ENCODE results near the gene COTL1.

Gene COTL1

GRCh38 chr16:84529607-84530006 is 88.3 kb downstream of the COTL1 start:
- Histone ChIP-seq H3K4me3 (ENCODE audit: low read length) (no peak overlapping the region), H3K4me1 (ENCODE audit: low read length) (no peaks in the 10 kb centered on the region), H3K9me3 (replicated peaks; ENCODE audit: insufficient read depth, low read length) (no peaks in the 10 kb centered on the region), H3K9ac (ENCODE audit: low read length) (no peak overlapping the region), H3K4me2 (ENCODE audit: low read depth, low read length) (no peak overlapping the region), H3K9me2 (replicated peaks; ENCODE audit: insufficient read depth, low read length) (no peaks in the 10 kb centered on the region), H3K27ac (ENCODE audit: low read length) (no peak overlapping the region), H2AFZ (ENCODE audit: low read length) (no peak overlapping the region), H3F3A (ENCODE audit: insufficient read depth, low read length) (no peaks in the 10 kb centered on the region), H3K79me2 (ENCODE audit: low read length) (no peaks in the 10 kb centered on the region), H4K20me1 (ENCODE audit: insufficient read depth, low read length) (no peaks in the 10 kb centered on the region), H3K27me3 (replicated peaks; ENCODE audit: insufficient read depth, low read length) (no peaks in the 10 kb centered on the region), H3K36me3 (replicated peaks; ENCODE audit: insufficient read depth, low read length) (no peaks in the 10 kb centered on the region)
- no peak for DNase-seq
- TF ChIP-seq EZH2 (optimal IDR thresholded peaks at IDR 0.05; ENCODE audit: low read depth, low read length) (no peak), EZH2phosphoT487 (IDR thresholded peaks at IDR 0.05; ENCODE audit: low read length) (no peak)
- TF ChIP-seq, protein P1, sequence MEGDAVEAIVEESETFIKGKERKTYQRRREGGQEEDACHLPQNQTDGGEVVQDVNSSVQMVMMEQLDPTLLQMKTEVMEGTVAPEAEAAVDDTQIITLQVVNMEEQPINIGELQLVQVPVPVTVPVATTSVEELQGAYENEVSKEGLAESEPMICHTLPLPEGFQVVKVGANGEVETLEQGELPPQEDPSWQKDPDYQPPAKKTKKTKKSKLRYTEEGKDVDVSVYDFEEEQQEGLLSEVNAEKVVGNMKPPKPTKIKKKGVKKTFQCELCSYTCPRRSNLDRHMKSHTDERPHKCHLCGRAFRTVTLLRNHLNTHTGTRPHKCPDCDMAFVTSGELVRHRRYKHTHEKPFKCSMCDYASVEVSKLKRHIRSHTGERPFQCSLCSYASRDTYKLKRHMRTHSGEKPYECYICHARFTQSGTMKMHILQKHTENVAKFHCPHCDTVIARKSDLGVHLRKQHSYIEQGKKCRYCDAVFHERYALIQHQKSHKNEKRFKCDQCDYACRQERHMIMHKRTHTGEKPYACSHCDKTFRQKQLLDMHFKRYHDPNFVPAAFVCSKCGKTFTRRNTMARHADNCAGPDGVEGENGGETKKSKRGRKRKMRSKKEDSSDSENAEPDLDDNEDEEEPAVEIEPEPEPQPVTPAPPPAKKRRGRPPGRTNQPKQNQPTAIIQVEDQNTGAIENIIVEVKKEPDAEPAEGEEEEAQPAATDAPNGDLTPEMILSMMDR (IDR thresholded peaks at IDR 0.05; ENCODE audit: low read length) = no peak

DNA sequence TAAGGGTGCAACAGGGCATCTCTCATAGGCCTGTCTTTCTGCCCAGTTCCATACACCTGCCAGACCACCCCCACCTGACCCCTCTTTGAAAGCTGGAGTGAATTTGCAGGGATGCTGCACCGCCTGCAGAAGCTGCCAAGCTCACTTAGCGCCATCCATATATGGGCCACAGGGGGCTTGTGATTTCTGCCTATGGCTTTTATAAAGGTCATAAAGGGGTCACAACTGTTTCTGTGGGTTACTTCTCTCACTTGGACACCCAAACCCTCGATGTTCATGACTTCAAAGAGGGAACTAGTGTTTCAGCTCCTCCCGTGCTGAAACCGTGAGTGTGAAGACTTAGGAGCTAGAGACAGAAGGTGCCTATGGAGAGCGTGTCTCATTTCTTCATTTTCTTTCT is 89.6 kb downstream of the COTL1 start:
- Histone ChIP-seq H3K36me3 (replicated peaks; ENCODE audit: insufficient read depth, low read length) (no peaks in the 10 kb centered on the region), H3K9me3 (replicated peaks; ENCODE audit: insufficient read depth, low read length) (no peaks in the 10 kb centered on the region), H3K9ac (ENCODE audit: low read length) (no peak overlapping the region), H3K27me3 (replicated peaks; ENCODE audit: insufficient read depth, low read length) (no peaks in the 10 kb centered on the region), H3K4me2 (ENCODE audit: low read depth, low read length) (no peak overlapping the region), H3K4me3 (ENCODE audit: low read length) (no peak overlapping the region), H3K27ac (ENCODE audit: low read length) (no peak overlapping the region), H2AFZ (ENCODE audit: low read length) (no peak overlapping the region), H3K4me1 (ENCODE audit: low read length) (no peaks in the 10 kb centered on the region), H4K20me1 (ENCODE audit: insufficient read depth, low read length) (no peaks in the 10 kb centered on the region), H3K79me2 (ENCODE audit: low read length) (no peaks in the 10 kb centered on the region), H3K9me2 (replicated peaks; ENCODE audit: insufficient read depth, low read length) (no peaks in the 10 kb centered on the region), H3F3A (ENCODE audit: insufficient read depth, low read length) (no peaks in the 10 kb centered on the region)
- DNase-seq = no peak
- TF ChIP-seq EZH2 (optimal IDR thresholded peaks at IDR 0.05; ENCODE audit: low read depth, low read length) (no peak), EZH2phosphoT487 (IDR thresholded peaks at IDR 0.05; ENCODE audit: low read length) (no peak)

DNA sequence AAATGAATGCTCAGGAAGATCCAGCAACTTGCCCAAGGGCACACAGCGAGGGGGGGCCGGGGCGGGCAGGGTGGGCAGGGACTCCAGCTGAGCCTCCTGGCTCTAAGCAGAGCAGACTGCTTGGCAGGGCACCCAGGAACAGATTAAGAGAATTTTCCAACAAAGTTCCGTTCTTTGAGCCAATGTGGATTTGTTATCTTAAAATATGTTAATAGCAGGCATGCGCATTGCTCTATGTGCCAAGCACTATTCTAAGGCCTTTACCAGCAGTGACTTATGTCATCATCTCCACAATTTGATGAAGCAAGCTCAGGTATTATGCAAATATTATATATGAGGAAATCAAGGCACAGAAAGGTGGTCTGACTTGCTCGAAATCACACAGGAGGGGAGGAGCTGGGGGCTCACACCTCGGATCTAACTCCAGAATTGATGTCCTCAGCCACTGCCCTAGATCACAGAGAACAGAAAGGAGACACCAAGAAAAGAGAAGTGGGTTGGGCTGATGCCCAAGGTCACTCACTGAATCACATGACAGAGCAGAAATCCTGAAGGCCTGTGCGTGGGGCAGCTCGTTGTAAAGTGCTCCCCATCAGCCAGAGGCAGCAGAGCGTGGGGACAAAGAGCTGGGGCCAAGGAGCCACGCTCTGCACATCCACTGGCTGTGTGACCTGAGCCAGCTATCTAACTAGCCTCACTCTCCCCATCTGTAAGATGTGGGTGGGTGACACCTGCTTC is 90.2 kb downstream of the COTL1 start:
- H3K9me3 ChIP-seq (replicated peaks; ENCODE audit: insufficient read depth, low read length) = no peaks in the 10 kb centered on the region
- H3K4me3 ChIP-seq (ENCODE audit: low read length) = no peak overlapping the region
- no peaks in the 10 kb centered on the region for H3K36me3 ChIP-seq (replicated peaks; ENCODE audit: insufficient read depth, low read length)
- H3K9me2 ChIP-seq (replicated peaks; ENCODE audit: insufficient read depth, low read length) = no peaks in the 10 kb centered on the region
- H3K9ac ChIP-seq (ENCODE audit: low read length) = no peak overlapping the region
- no peak for DNase-seq
- TF ChIP-seq EZH2 (optimal IDR thresholded peaks at IDR 0.05; ENCODE audit: low read depth, low read length) (no peak), EZH2phosphoT487 (IDR thresholded peaks at IDR 0.05; ENCODE audit: low read length) (no peak)
- TF ChIP-seq, protein P1 (IDR thresholded peaks at IDR 0.05; ENCODE audit: low read length) = no peak
- H3F3A ChIP-seq (ENCODE audit: insufficient read depth, low read length) = no peaks in the 10 kb centered on the region
- H2AFZ ChIP-seq (ENCODE audit: low read length) = no peak overlapping the region
- no peaks in the 10 kb centered on the region for H3K27me3 ChIP-seq (replicated peaks; ENCODE audit: insufficient read depth, low read length)
- H3K27ac ChIP-seq (ENCODE audit: low read length) = no peak overlapping the region
- H3K79me2 ChIP-seq (ENCODE audit: low read length) = no peaks in the 10 kb centered on the region
- H4K20me1 ChIP-seq (ENCODE audit: insufficient read depth, low read length) = no peaks in the 10 kb centered on the region
- H3K4me2 ChIP-seq (ENCODE audit: low read depth, low read length) = no peak overlapping the region
- no peaks in the 10 kb centered on the region for H3K4me1 ChIP-seq (ENCODE audit: low read length)
